ENCODE measurements around the gene CAMTA1. TPM values are rescaled to one million over a fixed set of nuclear protein-coding genes. Genes with fewer than 3 reads are reported as not detected.
A peak's percentile ranks its signal among the peaks of the same experiment; 100 is the strongest.

Gene CAMTA1
- total RNA-seq, 1 experiment from 2014 or later = 85.2 TPM

GRCh38 chr1:7784492-7785071 is 999.3 kb downstream of the CAMTA1 start:
- ChIA-PET CTCF (no interaction called here), POLR2A (ENCODE audit: low non-redundant PET) (no interaction called here)
- Histone ChIP-seq H3K27me3 (replicated peaks; ENCODE audit: insufficient read depth, low read depth, low read length, poor library complexity) (no peaks in the 10 kb centered on the region), H3K4me3 (ENCODE audit: low read depth, low read length, poor library complexity, severe bottlenecking) (peak overlapping the region; percentile 57), H3K36me3 (ENCODE audit: insufficient read depth, low read length, poor library complexity, severe bottlenecking) (peaks cover 12% of the 10 kb centered on the region), H3K9me3 (ENCODE audit: low read depth, low read length, poor library complexity, severe bottlenecking) (peaks cover 3% of the 10 kb centered on the region), H3K4me1 (ENCODE audit: insufficient read depth, low read length, poor library complexity, severe bottlenecking) (peaks cover 5% of the 10 kb centered on the region), H3K27ac (ENCODE audit: low read depth, low read length, poor library complexity, severe bottlenecking) (no peak overlapping the region)
- intact Hi-C loops (cut with micrococcal nuclease; ENCODE audit: unreplicated experiment) = no loop called here
- TF ChIP-seq, protein P1, sequence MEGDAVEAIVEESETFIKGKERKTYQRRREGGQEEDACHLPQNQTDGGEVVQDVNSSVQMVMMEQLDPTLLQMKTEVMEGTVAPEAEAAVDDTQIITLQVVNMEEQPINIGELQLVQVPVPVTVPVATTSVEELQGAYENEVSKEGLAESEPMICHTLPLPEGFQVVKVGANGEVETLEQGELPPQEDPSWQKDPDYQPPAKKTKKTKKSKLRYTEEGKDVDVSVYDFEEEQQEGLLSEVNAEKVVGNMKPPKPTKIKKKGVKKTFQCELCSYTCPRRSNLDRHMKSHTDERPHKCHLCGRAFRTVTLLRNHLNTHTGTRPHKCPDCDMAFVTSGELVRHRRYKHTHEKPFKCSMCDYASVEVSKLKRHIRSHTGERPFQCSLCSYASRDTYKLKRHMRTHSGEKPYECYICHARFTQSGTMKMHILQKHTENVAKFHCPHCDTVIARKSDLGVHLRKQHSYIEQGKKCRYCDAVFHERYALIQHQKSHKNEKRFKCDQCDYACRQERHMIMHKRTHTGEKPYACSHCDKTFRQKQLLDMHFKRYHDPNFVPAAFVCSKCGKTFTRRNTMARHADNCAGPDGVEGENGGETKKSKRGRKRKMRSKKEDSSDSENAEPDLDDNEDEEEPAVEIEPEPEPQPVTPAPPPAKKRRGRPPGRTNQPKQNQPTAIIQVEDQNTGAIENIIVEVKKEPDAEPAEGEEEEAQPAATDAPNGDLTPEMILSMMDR (conservative IDR thresholded peaks at IDR 0.05; ENCODE audit: low read depth, low read length) = no peak
- no peak for TF ChIP-seq EZH2 (IDR thresholded peaks at IDR 0.05; ENCODE audit: borderline replicate concordance, low read depth, low read length, poor library complexity, severe bottlenecking)
- no TSS peak for BruUV-seq (replicated peaks)
- no peak for DNase-seq (ENCODE audit: low spot score)

- Histone ChIP-seq H3K27me3 (replicated peaks; ENCODE audit: insufficient read depth, low read depth, low read length, poor library complexity) (no peaks in the 10 kb centered on the region), H3K4me1 (ENCODE audit: insufficient read depth, low read length, poor library complexity, severe bottlenecking) (peaks cover 5% of the 10 kb centered on the region), H3K27ac (ENCODE audit: low read depth, low read length, poor library complexity, severe bottlenecking) (no peak overlapping the region), H3K36me3 (ENCODE audit: insufficient read depth, low read length, poor library complexity, severe bottlenecking) (peaks cover 12% of the 10 kb centered on the region), H3K4me3 (ENCODE audit: low read depth, low read length, poor library complexity, severe bottlenecking) (no peak overlapping the region), H3K9me3 (ENCODE audit: low read depth, low read length, poor library complexity, severe bottlenecking) (peaks cover 9% of the 10 kb centered on the region)
- CTCF ChIA-PET = no interaction called here
- intact Hi-C loops (cut with micrococcal nuclease; ENCODE audit: unreplicated experiment) = no loop called here
- DNase-seq (ENCODE audit: low spot score) = no peak
- POLR2A ChIA-PET (ENCODE audit: low non-redundant PET) = no interaction called here
- TF ChIP-seq, protein P1 (conservative IDR thresholded peaks at IDR 0.05; ENCODE audit: low read depth, low read length) = no peak
- TF ChIP-seq EZH2 (IDR thresholded peaks at IDR 0.05; ENCODE audit: borderline replicate concordance, low read depth, low read length, poor library complexity, severe bottlenecking) = no peak
- no TSS peak for BruUV-seq (replicated peaks)
These were observed 999.9 kb downstream of the CAMTA1 start for GRCh38 chr1:7785108-7785507.

DNA sequence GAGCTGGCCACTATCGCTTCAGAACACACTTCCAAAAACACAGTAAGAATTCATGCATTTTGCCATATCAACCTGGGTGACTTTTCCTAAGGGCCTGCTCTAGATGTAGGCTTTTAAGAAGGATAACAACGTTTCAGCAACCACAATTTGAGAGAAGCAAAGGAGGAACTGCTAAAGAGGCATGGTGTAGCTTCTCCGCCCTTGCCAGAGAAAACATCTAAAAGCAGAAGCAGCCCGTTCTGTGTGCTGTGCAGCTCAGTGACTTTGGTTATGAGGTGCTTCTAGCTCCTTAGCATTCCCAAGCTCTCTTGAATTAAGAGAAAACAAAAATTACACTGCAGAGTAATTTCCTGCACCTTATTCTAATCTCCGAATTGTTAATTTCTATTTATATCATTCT is 1001.5 kb downstream of the CAMTA1 start:
- BruUV-seq (replicated peaks) = no TSS peak
- H3K27me3 ChIP-seq (replicated peaks; ENCODE audit: insufficient read depth, low read depth, low read length, poor library complexity) = no peaks in the 10 kb centered on the region
- ChIA-PET POLR2A (ENCODE audit: low non-redundant PET) (no interaction called here), CTCF (no interaction called here)
- intact Hi-C loops (cut with micrococcal nuclease; ENCODE audit: unreplicated experiment) = no loop called here
- TF ChIP-seq EZH2 (IDR thresholded peaks at IDR 0.05; ENCODE audit: borderline replicate concordance, low read depth, low read length, poor library complexity, severe bottlenecking) = no peak
- TF ChIP-seq, protein P1 (conservative IDR thresholded peaks at IDR 0.05; ENCODE audit: low read depth, low read length) = no peak
- H3K4me1 ChIP-seq (ENCODE audit: insufficient read depth, low read length, poor library complexity, severe bottlenecking) = peaks cover 5% of the 10 kb centered on the region
- peaks cover 23% of the 10 kb centered on the region for H3K9me3 ChIP-seq (ENCODE audit: low read depth, low read length, poor library complexity, severe bottlenecking)
- H3K27ac ChIP-seq (ENCODE audit: low read depth, low read length, poor library complexity, severe bottlenecking) = no peak overlapping the region
- H3K36me3 ChIP-seq (ENCODE audit: insufficient read depth, low read length, poor library complexity, severe bottlenecking) = peaks cover 7% of the 10 kb centered on the region
- DNase-seq (ENCODE audit: low spot score) = no peak
- no peak overlapping the region for H3K4me3 ChIP-seq (ENCODE audit: low read depth, low read length, poor library complexity, severe bottlenecking)

Data from A673 (cell line).